Gastroesophageal sphincter (tissue), 2 donors: ENCODE data around the gene NRROS.

Source experiments
- POLR2A ChIP-seq, 2 donors: fragments of 450-650 bp; IDR thresholded peaks; one replicate each; pipeline ENCODE4 v1.6.1; 2017; ENCODE audit warnings: antibody characterized with exemption in 2 of 2, mild to moderate bottlenecking in 2 of 2, moderate library complexity in 1 of 2
- POLR2AphosphoS5 ChIP-seq: sonication (generic); formaldehyde crosslinking; IDR thresholded peaks from one replicate; pipeline ENCODE4 v1.6.1; 2017; ENCODE audit warnings: antibody characterized with exemption

DNA sequence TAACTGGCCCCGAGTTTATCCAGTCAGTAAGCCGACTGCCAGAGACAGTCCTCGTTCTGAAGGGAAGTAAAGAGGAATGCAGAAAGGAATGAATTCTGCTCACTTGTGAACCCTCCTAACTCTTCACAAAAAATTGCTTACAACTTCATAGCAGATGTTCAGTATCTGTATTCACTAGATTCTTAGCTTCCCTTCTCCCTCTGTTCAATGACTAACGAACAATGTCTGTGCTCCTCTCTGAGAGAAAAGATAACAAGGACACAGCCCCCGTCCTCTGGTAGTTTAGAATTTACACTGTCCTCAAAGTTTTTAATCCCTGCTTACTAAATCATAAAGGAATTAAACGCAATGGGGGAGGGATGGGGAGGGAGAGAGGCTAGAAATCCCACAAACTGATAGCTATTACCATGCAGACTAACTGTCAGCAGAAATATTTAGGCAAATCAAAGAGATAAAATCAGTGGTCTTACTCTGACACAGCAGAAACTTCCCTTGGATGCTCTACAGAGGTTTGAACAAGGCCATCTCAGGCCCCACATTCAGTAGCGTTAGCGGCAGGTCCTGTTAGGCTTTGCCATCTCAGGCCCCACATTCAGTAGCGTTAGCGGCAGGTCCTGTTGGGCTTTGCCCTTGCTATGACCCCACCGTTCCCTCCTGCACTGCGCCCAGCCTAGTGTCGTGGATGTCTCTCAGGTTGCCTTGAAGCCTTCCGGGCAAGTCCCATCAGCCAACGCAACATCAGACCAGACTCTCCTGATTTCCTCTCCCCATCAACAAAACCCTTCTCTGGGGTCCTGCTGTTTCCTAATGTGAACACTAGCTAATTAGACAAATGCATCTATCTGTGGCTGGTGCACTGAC is 23.4 kb downstream of the NRROS start:
- TF ChIP-seq POLR2A (IDR thresholded peaks at IDR 0.05): no peak
- no peak for TF ChIP-seq POLR2AphosphoS5
